GM06990 (cell line): ENCODE measurements around the gene PURA.
A peak's percentile ranks its signal among the peaks of the same experiment; 100 is the strongest.

ENCODE experiments used
- DNase-seq: peaks from one replicate; pipeline ENCODE4 v3.0.0-alpha.2; 2011; ENCODE audit not compliant: insufficient read length; ENCODE audit errors: extremely low read depth
- H3K27me3 ChIP-seq: replicated peaks from 2 replicates; pipeline ENCODE4 v1.6.0; 2011; ENCODE audit warnings: low read length; ENCODE audit not compliant: control insufficient read depth, insufficient read depth
- H3K36me3 ChIP-seq: 2 replicates; pipeline ENCODE4 v1.5.1; 2011; ENCODE audit warnings: low read length; ENCODE audit not compliant: control insufficient read depth, insufficient read depth
- H3K4me3 ChIP-seq: replicated peaks from 2 replicates; pipeline ENCODE4 v1.5.1; 2011; ENCODE audit warnings: low read depth, mild to moderate bottlenecking, control low read depth, low read length
- CTCF ChIP-seq: IDR thresholded peaks from 2 replicates; pipeline ENCODE4 v1.5.1; 2011; ENCODE audit warnings: low read length, control low read depth, mild to moderate bottlenecking, inconsistent platforms; ENCODE audit not compliant: insufficient read depth, poor library complexity, severe bottlenecking

PURA gene

GRCh38 chr5:140162781-140163180 is 48.9 kb downstream of the PURA start:
- Histone ChIP-seq H3K27me3 (no peaks in the 10 kb centered on the region), H3K36me3 (no peaks in the 10 kb centered on the region), H3K4me3 (no peak overlapping the region)
- DNase-seq = no peak
- no peak for TF ChIP-seq CTCF

- H3K27me3 ChIP-seq = no peaks in the 10 kb centered on the region
- DNase-seq = no peak
- no peak for TF ChIP-seq CTCF
- no peaks in the 10 kb centered on the region for H3K36me3 ChIP-seq
- H3K4me3 ChIP-seq = no peak overlapping the region
These were observed 51.4 kb downstream of the PURA start for GRCh38 chr5:140165101-140165922.

- H3K4me3 ChIP-seq = no peak overlapping the region
- TF ChIP-seq CTCF = no peak
- no peak for DNase-seq
- H3K36me3 ChIP-seq = no peaks in the 10 kb centered on the region
- H3K27me3 ChIP-seq = no peaks in the 10 kb centered on the region
These were observed 52.0 kb downstream of the PURA start for GRCh38 chr5:140165923-140166270.

GRCh38 chr5:140166911-140167310 is 53.0 kb downstream of the PURA start:
- H3K4me3 ChIP-seq = no peak overlapping the region
- no peaks in the 10 kb centered on the region for H3K27me3 ChIP-seq
- no peak for DNase-seq
- TF ChIP-seq CTCF = no peak
- H3K36me3 ChIP-seq = no peaks in the 10 kb centered on the region

GRCh38 chr5:140168371-140168770 is 54.5 kb downstream of the PURA start:
- no peak overlapping the region for H3K4me3 ChIP-seq
- DNase-seq = no peak
- no peak for TF ChIP-seq CTCF
- no peaks in the 10 kb centered on the region for H3K27me3 ChIP-seq
- H3K36me3 ChIP-seq = no peaks in the 10 kb centered on the region

- DNase-seq = no peak
- Histone ChIP-seq H3K27me3 (no peaks in the 10 kb centered on the region), H3K36me3 (no peaks in the 10 kb centered on the region), H3K4me3 (no peak overlapping the region)
- TF ChIP-seq CTCF = peak; percentile 27
These were observed 55.5 kb downstream of the PURA start for GRCh38 chr5:140169410-140169809.
